Esophagus muscularis mucosa (tissue), 3 donors: ENCODE data around the gene MTOR.

Experiments used
- POLR2A ChIP-seq: fragments of 450-650 bp; IDR thresholded peaks from one replicate; pipeline ENCODE4 v1.6.1; 2017; ENCODE audit warnings: antibody characterized with exemption, moderate library complexity, mild to moderate bottlenecking, low read depth
- TF ChIP-seq, protein P1 (sequence below), 3 experiments: fragments of 200-600 bp in 2 of 3; fragments of 450-650 bp in 1 of 3; sonication (generic) in 2 of 3; IDR thresholded peaks; one replicate each; pipeline ENCODE4 v1.5.1; 2017 to 2019; ENCODE audit warnings: antibody characterized with exemption in 3 of 3, mild to moderate bottlenecking in 2 of 3, moderate library complexity in 1 of 3

GRCh38 chr1:11142618-11143391 is 119.5 kb downstream of the MTOR start:
- TF ChIP-seq, protein P1, sequence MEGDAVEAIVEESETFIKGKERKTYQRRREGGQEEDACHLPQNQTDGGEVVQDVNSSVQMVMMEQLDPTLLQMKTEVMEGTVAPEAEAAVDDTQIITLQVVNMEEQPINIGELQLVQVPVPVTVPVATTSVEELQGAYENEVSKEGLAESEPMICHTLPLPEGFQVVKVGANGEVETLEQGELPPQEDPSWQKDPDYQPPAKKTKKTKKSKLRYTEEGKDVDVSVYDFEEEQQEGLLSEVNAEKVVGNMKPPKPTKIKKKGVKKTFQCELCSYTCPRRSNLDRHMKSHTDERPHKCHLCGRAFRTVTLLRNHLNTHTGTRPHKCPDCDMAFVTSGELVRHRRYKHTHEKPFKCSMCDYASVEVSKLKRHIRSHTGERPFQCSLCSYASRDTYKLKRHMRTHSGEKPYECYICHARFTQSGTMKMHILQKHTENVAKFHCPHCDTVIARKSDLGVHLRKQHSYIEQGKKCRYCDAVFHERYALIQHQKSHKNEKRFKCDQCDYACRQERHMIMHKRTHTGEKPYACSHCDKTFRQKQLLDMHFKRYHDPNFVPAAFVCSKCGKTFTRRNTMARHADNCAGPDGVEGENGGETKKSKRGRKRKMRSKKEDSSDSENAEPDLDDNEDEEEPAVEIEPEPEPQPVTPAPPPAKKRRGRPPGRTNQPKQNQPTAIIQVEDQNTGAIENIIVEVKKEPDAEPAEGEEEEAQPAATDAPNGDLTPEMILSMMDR (IDR thresholded peaks at IDR 0.05): no peak
- TF ChIP-seq POLR2A: no peak
